ENCODE data around the gene CGB1.
A peak's percentile ranks its signal among the peaks of the same experiment; 100 is the strongest.

The CGB1 gene

DNA sequence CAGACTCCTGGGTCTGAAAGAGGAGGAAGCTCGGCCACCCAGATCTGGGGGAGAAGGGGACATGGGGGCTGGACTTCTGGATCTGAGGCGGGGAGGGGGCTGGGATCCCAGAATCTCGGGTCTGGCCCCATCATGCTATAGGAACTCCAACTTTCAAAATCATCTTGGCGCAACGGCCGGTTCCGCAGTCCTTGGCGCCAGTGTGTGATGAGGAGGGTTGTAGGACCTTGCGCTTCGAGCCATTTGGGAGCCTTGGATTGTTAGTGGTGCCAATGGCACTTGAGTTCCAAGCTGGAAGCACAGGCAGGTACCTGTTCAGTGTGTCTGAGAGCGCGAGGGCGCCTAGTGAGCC lies 42.7 kb downstream of the CGB1 start:
- DNase-seq (ENCODE audit: low read depth, low spot score): no peak

- DNase-seq (ENCODE audit: low read depth, low spot score): peak; percentile 100
Observed at GRCh38 chr19:48993175-48994034, 43.3 kb downstream of the CGB1 start, which contains the start of the genes GYS1 and RUVBL2. Gene GYS1 (minus strand): TSS chr19:48993309. CDS start chr19:48993112, 197 bp downstream. Gene RUVBL2 (plus strand): TSS chr19:48993887. CDS start chr19:48993912, 25 bp downstream.

DNA sequence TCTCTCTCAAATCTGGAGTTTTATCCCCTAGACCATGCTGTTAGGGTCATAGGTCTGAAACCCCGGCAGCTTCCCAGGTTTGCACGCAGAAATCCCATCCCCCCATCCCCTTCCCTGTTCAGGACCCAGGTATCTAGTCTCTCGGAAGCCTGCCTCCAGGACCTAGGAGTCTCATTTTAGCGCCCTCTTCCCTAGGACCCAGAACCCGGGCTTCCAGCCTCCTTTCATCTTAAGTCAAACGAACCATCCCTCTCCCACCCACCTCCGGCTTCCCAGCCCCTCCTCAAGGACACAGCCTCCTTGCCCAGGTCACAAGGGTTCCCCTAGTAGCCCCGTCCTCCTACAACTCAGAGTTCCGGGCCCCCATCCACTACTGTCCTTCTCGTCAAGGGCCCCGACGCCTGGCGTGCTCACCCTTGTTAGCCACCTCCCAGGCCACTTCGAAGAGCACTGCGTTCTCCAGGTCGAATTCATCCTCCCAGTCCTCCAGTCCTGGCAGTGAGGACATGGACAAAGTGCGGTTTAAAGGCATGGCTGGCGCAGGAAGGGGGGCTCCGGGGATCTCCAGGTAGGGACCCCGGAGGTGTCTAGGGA lies 44.0 kb downstream of the CGB1 start:
- no peak for DNase-seq (ENCODE audit: low read depth, low spot score)

DNA sequence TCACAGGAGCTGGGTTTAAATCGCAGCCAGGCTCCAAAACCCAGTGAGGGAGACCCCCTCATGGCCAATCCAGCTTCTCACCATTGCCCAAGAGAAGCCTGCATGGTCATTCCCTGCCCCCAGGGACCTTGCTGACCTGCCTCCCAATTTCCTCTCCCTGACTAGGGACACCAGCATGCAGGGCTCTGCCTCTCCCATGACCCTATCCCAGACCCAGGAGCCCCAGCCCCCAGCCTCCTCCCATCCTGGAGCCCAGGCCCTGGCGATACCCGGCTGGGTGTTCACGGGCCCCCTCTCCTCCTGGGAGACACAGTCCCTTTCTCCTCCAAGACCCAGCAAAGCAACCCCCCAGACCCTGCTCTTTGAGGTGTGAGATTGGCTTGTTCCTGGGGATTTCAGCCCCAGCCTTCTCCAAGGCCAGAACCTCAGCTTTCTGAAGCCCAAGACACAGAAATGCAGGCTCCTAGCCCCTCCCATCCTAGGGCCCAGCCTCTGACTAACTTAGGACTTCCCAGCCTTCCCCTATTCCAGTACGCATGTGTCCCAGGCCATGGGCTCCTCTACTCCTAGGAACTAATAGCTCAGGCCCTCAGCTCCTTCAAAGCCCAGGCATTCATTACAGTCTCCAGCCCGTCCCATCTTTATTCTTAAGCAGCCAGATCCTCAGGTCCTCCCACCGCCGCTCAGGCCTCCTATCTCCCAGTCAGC lies 44.7 kb downstream of the CGB1 start:
- peak; percentile 77 for DNase-seq (ENCODE audit: low read depth, low spot score)

DNA sequence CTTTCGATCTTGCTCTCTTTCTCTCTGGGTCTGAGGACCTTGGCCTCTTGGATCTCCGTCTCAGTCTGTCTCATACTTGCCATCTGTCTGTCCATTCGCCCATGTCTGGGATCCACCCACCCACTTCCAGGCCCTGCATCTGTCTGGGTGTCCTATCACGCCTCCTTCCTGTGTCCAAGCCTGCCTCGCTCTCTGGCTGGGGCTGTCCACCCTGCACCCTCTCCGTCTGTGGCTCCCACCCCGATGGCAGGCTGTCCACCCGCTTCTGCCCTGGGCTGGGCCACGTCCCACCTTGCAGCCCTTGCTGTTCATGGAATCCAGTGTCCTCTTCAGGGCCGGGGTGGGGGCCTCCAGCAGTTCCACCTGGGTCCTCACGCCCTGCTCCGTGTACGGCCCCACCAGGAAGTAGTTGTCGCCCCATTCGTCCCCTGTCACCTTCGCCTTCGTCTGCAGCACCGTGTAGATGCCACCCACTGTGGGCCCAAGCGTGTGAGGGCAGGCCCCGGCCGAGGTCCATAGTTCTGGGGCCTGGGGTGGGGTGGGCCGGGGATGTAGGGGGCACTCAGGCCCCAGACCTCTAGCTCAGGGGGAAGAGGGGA lies 45.6 kb downstream of the CGB1 start:
- no peak for DNase-seq (ENCODE audit: low read depth, low spot score)

GRCh38 chr19:48990400-48990799 lies 46.3 kb downstream of the CGB1 start:
- DNase-seq (ENCODE audit: low read depth, low spot score): no peak

DNA sequence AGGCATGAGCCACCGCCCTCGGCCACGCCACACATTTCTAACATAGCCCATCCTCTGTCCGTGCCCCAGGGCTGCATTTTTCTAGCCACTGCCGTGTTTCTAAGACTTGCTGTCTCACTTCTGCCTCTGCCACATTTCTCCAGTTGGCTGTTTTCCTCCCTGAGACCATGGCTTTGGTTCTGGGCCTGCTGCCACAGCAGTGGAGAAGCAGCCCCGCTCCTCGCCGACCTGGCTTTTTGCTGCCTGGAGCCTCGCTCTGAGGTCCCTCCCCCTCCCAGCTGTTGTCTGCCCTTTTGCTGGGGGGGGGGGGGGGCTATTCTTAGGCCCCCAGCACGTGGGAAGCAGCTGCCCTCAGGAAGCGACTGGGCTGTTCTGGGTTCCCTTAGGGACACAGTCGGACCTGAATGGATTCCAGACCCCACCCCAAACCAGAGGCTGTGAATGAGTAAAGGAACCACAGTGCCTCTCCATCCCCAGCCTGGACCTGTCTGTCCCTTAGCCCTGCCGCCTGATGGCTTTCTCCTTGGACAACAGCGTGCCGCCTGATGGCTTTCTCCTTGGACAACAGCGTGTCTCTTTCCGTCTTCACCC lies 46.9 kb downstream of the CGB1 start:
- DNase-seq (ENCODE audit: low read depth, low spot score): peak; percentile 53

- no peak for DNase-seq (ENCODE audit: low read depth, low spot score)
Observed at GRCh38 chr19:48988860-48989259, 47.8 kb downstream of the CGB1 start.

GRCh38 chr19:48988286-48988685 lies 48.4 kb downstream of the CGB1 start:
- no peak for DNase-seq (ENCODE audit: low read depth, low spot score)

- DNase-seq (ENCODE audit: low read depth, low spot score): no peak
Observed at GRCh38 chr19:48987323-48987722, 49.4 kb downstream of the CGB1 start.

DNA sequence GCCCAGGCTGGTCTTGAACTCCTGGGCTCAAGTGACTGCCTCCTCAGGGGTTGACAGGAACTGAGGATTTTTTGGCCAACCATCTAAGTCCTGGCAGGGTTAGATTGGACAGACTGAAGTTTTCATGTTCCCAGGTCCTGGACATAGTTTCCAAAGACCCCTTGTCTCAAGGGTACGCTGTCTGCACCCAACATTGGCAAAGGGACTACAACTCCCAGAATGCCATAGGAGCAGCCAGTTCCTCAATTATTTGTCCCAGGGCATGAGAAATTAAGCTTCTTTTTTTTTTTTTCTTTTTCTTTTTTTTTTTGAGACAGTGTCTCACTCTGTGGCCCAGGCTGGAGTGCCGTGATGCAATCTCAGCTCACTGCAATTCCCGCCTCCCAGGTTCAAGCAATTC lies 50.5 kb downstream of the CGB1 start:
- DNase-seq (ENCODE audit: low read depth, low spot score): no peak

DNA sequence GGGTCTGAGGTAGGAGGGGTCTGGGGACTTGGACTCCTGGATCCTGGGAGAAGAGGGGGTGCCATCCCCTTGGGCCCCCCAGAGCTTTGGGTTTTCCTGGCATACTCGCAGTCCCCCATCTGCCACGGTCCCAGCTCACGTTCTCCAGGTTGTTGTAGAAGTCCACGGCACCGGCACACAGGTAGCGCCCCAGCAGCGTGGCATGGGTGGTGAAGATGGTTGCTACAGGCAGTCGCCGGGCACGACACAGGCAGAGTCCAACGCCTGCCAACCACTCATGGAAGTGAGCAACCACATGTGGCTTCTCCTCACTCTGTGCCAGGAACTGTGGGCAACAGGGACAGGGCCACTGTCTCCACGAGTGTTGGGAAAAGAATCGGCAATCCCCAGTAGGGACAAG lies 51.0 kb downstream of the CGB1 start:
- DNase-seq (ENCODE audit: low read depth, low spot score): no peak

All from ELF-1 (cell line).